Stimulated activated CD4-positive, alpha-beta T cell treated with anti-CD3 and anti-CD28 coated beads, Interleukin-15, amount 100 ng/mL, for 24 hours (primary cell): ENCODE data around the gene SLC2A14.
"Not testable (repeated sequence)": the region's sequence is repeated elsewhere in the genome, so short reads cannot be mapped to it uniquely, and the experiment has no call there.

ENCODE experiments used
- DNase-seq: peaks from one replicate; pipeline ENCODE4 v3.0.0-alpha.2; 2020

The SLC2A14 gene

DNA sequence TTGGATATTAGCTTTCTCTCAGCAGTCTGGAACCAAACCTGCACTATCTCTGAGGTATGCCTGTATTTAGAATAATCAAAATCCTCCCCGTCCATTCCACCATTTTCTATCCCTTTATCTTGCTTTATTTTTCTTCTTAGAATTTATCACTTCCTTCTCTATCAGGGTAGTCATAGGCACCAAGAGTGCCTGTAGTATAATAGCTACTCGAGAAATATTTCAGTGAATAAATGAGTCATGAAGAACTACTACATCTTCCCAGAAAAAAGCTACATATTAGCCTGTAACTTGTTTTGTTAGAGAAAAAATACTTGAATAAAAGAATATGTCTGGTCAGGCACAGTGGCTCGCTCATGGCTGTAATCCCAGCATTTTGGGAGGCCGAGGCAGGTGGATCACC, 4.3 kb downstream of the SLC2A14 start:
- no peak for DNase-seq

DNA sequence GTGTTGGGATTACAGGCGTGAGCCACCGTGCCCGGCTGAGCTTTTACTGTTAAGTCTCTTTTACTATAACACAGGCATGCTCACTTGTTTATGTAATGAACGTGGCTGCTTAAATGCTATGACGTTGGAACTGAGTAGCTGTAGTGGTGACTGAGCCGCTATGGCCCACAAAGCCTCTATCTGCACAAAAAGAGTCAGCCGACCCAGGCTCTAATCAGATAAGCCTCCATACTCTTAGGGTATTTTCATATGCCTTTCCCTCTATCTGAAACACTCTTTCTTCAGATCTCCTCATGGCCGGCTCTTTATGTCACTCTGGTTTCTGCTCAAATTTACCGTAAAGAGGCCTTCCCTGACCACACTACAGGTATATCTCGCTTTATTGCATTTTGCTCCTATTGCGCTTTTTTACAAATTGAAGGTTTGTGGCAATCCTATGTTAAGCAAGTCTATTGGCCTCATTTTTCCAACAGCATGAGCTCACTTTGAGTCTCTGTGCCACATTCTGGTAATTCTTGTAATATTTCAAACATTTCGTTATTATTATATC, 8.0 kb downstream of the SLC2A14 start:
- DNase-seq, result no peak

DNA sequence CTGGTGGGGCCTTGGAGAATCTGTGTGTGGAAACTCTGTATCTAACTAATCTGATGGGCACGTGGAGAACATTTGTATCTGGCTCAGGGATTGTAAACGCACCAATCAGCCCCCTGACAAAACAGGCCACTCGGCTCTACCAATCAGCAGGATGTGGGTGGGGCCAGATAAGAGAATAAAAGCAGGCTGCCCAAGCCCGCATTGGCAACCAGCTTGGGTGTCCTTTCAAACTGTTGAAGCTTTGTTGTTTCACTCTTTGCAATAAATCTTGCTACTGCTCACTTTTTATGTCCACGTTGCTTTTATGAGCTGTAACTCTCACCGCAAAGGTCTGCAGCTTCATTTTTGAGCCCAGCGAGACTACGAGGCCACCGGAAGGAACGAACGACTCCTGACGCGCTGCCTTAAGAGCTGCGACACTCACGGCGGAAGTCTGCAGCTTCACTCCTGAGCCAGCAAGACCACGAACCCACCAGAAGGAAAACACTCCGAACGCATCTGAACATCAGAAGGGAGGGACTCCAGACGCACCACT, 9.8 kb downstream of the SLC2A14 start:
- DNase-seq, result peak; percentile 37

DNA sequence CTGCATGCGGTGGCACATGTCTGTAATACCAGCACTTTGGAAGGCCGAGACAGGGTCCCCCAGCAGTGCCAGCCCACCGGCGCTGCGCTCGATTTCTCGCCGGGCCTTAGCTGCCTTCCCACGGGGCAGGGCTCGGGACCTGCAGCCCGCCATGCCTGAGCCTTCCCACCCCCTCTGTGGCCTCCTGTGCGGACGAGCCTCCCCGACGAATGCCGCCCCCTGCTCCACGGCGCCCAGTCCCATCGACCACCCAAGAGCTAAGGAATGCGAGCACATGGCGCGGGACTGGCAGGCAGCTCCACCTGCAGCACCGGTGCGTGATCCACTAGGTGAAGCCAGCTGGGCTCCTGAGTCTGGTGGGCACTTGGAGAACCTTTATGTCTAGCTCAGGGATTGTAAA, 10.4 kb downstream of the SLC2A14 start:
- DNase-seq, result not testable (repeated sequence)

DNA sequence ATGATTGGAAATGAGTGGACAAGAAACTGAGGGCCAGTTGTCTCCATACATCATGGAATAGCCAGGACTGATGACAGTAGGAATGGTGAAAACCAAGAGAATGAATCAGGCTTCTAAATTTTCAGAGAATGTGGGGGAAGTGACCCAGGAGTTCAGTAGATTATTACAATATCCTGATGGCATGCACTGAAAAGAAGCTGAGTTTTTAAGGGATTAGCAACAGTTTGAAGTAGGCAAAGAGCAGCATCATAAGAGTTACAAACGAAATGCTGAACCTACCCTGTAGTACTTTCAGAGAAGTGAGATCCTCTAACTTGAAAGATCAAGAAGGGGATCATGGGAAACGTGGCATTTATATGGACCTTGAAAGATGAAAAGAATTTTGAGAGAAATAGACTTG, 13.2 kb downstream of the SLC2A14 start:
- DNase-seq, result no peak

DNA sequence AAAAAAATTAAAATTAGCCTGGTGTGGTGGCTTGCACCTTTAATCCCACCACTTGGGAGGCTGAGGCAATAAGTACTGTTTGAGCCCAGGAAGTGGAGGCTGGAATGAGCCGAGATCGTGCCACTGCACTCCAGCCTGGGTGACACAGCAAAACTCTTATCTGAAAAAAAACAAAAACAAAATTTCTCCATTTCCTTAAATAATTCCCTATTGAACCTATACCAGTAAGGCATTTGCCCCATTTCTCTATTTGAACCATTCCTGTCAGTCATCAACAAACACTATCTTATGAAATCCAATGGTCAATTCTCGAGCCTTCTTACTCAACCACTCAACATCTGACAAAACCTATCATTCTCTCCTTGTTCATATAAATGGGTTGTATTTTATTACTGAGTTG, 14.7 kb downstream of the SLC2A14 start:
- no peak for DNase-seq

DNA sequence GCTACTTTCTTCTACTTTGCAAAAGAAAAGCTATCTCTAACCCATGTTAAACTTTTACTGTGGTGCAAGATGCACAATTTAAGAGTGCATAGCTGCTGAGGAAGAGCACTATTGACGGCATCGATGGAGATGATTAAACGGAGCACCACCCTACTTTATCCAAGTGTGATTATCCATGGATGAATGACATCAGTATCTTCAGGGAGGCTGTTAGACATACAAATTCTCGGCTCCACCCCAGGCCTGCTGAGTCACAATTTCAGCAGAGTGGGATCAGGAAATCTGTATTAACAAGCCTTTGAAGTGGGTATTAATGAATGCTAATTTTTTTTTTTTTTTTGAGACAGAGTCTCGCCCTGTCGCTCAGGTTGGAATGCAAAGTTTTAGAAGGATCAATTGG, 16.2 kb downstream of the SLC2A14 start:
- DNase-seq, result no peak

DNA sequence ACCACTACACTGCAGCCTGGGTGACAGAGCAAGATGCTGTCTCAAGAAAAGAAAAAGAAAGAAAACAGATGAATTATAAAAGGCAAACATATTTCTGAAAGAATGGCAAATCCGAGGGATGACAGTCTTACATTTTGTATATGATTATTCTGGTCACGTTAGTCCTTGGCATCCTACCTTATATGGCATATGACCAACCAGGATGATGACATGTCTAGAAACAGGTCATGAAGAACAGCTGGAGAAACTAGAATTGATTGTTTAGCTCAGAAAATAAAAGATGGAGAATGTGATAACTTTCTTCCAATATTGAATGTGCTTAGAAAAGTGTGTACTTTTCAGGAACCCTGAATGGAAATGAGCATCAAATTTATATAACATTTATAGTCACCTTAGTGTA, 19.2 kb downstream of the SLC2A14 start:
- DNase-seq, result no peak

DNA sequence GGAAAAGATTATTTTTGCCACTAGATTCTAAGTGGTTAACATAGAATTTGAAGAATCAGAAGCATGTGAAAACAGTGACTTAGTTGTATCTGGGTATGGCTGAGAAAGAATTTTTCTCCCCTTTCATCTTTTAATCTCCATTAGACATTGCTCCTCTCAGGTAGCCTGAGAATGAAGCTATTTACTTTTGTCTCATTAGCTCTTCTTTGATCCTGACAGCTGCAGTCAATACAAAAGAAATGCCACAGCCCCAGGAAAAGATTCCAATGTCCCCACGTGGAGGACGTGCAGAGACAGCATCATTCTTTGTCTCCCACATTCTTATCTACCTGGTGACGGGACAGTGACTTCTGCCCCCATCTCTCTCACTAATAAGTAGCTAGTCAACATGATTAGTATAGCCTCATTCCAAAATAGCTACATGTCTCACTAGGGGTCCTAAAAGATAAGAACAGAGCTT, 21.1 kb downstream of the SLC2A14 start:
- not testable (repeated sequence) for DNase-seq

DNA sequence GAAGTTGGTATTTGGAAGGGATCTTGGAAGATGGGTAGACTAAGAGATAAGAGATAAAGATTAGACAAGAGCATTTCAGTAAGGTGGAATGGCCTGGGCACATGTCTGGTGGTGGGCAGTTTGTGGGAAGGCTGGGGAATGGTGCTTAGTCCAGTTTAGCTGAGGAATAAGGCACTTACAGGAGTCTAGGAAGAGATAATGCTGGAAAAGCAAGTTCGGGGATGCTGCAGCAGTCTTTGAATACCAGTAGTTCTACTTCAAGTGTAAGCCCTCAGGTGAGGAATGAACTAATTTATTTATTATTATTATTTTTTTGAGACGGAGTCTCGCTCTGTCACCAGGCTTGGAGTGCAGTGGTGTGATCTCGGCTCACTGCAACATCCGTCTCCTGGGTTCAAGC, 22.6 kb downstream of the SLC2A14 start:
- DNase-seq, result not testable (repeated sequence)

DNA sequence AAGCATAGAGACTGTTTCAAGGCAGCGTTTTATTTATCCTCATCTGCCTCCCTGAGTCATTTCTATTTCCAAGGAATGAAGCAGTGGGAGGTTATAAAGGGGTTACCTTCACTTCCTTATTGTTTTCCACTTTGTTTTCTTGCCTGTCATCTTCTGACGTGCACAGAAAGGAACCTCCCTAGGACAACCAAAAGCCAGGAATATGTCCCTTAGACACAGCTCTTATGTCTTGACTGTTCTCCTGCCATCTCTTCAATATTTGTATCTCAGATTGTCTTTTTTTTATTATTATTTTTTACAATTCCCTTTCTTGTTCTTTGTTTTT, 24.7 kb downstream of the SLC2A14 start:
- DNase-seq, result not testable (repeated sequence)

DNA sequence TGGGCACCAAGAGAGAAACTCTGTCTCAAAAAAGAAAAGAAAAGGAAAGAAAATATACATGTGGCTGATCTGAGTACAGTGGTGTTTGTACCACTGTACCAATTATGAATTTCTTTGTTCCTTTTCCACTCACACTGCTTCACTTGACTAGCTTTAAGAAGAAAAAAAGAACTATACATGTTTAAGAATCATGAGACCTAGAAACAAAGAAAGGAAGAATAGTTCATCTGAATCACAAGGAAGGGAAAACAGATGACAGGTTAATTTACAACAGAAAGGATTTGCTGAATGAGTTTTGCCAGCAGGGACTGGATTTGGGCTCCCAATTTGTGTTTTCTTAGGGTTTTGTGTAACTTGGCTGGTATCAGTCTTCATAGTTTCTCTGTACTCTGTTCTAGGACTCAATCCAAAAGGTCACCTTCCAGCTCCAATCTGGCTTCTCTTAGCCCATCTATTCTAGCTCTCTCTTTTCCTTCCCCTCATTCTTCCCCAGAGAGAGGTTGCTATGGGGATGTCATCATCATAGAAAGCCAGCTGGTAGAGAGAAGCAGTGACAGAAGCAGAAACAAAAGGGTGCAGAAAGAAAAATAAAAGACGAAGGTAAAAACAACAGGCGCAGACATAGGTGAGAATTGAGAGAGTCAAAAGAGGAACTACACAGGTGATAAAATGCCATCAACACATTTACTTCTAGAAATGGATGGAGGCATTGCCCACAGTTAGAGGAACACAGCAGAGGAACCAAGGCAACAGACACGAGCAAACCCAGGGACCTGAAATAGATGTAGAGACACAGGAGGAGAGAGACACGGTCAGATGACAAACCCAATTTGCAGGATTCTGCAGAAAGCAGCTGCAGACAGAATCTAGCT, 25.3 kb downstream of the SLC2A14 start:
- not testable (repeated sequence) for DNase-seq

DNA sequence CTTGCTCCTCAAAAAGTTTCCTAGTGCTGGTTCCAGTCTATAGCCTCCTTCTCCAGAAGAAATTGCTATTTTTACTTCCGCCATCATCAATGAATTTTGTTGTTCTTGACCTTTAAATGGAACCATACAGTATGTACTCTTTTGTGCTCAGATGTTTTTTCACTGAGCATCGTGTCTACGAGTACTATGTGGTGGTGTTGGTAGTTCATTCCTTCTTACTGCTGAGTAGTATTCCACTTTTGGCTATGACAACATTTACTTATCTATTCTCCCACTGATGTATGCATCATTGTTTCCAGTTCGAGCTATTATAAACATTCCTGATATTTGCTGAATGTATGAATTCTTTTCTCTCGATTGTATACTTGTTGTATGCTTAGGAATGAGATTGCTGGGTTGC, 28.6 kb downstream of the SLC2A14 start:
- no peak for DNase-seq

DNA sequence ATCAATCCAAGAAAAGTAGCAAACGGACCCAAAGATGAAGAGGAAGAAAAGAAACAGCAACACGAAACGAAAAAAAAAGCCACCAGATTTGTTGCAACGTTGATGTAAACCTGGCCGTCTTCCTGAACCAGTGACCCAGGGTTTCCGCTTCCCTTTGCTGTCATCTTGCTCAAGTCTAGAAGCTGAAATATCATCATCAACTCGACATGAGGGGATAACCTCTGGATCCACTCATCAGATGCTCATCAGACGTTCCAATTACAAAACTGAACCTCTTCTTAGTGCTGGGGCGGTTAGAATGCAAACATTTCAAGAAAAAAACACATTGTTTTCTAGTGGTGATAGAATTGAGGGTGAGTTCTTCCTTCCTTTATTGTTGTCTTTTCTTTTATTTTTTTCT, 29.1 kb downstream of the SLC2A14 start:
- DNase-seq, result not testable (repeated sequence)

DNA sequence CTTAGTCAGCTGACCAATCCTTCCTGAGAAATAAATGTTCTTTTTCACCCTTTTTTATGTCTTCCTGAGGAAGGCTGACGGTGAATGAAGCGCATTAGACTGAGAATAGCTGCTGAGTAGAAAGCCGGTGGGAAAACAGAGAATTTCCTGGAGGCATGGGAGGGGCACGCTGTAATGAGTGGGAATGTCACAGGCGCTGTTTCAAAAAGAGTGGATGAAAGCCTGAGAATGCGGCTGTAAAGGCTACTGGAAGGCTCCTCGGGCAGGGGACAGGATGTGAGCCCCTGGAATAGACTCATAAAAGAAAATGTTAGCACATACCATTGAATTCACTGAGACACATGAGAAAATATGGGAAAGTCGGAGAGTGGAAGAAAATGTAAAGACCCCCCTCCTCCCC, 29.6 kb downstream of the SLC2A14 start:
- DNase-seq, result not testable (repeated sequence)

DNA sequence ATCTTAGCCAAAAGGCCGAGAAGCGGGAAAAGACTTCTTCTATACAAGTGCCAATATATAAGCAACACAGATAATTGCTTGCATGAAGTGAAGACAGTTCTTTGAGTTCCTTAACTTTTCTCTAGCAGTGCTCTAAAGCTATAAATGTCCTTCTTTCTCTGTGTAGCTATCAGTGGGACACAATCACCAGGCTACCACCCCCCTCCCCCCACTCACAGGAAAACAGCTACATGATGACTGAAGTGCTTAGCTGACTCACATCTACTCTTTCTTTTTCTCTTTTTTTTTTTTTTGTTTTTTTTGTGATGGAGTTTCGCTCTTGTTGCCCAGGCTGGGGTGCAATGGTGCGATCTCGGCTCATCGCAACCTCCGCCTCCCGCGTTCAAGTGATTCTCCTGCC, 30.3 kb downstream of the SLC2A14 start:
- not testable (repeated sequence) for DNase-seq

DNA sequence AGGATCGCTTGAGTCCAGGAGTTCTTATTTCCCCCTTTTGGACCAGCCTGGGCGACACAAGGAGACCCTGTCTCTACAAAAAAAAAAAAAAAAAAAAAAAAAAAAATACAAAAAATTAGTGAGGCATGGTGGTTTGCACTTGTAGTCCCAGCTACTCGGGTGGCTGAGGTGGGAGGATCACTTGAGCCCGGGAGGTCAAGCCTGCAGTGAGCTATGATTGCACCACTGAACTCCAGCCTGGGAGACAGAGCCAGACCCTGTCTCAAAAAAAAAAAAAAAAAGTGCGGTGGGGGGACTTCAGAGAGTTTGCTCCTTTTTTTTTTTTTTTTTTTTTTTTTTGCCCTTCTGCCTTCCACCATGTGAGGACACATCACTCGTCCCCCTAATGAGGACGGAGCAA, 32.9 kb downstream of the SLC2A14 start:
- DNase-seq, result not testable (repeated sequence)

DNA sequence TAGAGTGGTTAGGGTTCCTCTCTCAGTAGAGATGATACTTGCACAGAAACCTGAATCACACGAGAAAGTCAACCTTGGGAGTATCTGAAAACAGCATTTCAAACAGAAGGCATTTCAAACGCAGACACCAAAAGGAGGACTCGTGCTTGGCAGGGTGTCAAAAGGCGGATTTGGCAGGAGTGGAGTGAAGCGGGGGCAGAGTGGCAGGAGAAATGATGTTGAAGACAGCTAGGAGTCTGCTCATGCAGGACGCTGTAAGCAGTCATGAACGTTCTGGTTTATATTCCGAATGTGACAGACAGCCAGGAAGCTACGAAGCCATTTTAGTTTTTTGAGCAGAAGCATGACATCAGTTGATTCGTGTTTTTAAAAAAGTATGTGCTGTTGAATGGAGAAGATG, 33.5 kb downstream of the SLC2A14 start:
- DNase-seq, result not testable (repeated sequence)

DNA sequence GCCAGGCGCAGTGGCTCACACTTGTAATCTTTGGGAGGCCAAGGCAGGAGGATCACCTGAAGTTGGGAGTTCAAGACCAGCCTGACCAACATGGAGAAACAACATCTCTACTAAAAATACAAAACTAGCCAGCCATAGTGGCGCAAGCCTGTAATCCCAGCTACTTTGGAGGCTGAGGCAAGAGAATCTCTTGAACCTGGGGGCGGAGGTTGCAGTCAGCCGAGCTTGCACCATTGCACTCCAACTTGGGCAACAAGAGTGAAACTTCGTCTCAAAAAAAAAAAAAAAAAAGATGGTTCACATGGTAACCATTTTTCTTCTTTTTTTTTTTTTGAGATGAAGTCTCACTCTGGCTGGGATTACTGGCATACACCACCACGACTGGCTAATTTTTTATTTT, 35.3 kb downstream of the SLC2A14 start:
- no peak for DNase-seq

DNA sequence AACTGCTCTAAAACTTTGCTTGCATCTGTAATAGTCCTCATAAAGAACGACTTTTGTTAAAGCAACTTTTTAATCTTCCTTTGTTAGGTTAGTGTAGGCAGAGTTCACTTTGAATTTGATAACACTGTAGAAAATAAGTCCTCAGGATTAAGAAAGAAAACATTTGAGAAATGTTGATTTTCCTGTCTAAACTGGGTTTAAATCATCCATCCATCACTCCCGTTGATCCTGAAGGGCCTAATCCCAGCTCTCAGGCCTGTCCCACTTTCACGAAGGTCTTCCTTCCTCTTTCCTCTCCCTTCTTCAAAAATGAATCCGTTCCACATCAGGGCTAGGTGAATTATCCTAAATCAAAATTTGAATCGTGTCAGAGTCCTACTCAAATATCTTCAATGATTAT, 36.9 kb downstream of the SLC2A14 start:
- DNase-seq, result no peak

DNA sequence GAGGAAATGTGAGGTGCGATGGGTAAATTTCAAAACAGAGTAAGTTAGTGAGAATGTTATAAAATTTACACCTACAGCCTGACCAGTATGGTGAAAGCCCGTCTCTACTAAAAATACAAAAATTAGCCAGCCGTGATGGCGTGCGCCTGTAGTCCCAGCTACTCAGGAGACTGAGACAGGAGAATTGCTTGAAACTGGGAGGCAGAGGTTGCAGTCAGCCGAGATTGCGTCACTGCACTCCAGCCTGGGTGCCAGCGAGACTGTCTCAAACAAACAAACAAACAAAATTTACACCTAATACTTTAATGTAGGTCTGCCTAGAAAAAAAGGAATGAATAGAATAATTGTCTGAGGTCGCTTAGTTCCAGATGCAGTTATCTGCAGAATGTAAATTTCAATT, 37.6 kb downstream of the SLC2A14 start:
- no peak for DNase-seq

DNA sequence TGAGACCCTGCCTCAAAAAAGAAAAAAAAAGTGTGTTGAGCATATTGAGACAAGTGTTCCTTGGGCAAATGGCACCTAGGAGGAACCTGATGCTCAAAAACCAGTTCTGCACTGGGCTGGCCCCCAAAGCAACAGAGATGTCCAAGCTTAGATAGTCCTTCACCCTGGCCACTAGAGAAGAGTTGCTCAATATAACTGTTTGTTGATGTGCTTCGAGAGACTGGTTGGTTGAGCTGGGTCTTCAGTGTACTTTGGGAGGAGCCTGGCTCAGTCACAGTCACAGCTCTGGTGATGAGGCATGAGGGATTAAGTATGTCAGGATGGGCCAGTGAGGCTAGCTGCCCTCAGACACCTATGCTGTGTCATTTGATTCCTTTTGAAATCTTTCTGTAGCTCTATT, 38.0 kb downstream of the SLC2A14 start:
- DNase-seq, result no peak

DNA sequence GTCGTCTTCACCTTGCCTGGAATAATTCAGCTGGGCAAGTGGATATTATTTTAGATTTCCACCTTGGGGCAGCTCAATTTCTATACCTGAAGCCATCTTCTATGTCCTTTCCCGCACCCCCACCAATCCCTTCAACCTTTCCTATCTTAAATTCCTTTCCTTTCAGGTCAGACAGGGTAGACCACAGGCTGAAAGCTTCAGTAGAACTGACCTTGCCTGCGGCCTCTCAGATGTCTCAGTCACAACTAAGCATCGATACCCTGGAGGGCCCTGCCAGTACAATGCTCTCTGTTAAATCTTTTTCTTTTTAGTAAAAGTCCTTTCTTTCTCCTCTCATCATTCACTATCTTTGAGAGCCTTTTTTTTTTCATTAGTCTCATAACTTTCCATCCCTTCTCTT, 38.9 kb downstream of the SLC2A14 start:
- DNase-seq, result no peak

DNA sequence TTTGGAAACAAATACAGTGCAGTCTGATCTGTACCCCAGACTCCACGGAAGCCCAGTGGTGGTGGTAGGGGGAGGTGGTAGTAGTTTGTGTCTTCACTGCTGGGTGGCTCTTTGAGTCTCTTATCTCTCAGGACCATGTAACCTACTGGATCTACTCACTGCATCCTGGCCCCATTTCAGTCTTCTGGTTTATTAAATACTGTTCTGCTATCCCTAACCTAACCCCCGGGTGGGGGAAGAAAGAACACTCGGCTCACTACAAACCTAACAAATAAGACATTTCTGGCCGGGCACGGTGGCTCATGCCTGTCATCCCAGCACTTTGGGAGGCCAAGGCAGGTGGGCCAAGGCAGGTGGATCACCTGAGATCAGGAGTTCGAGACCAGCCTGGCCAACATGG, 39.5 kb downstream of the SLC2A14 start:
- not testable (repeated sequence) for DNase-seq
